Measurements from ENCODE around the gene LGI2. TPM values are rescaled to one million over a fixed set of nuclear protein-coding genes. Genes with fewer than 3 reads are reported as not detected.

The LGI2 gene
- total RNA-seq, 6 experiments from 2014 or later = not detected

Other genes with a start within 250 kb of the LGI2 start
- gene SOD3, start 235.4 kb downstream of the LGI2 start, total RNA-seq (2021; fragmentation: NEBNext Ultra II Directional; extraction: Animal tissue kit (Norgen Biotek cat#: 25700)) = 10 to 100 TPM; 13.9 to 18.5 (median 16.9) TPM
- 10 to 100 TPM; 10.9 to 13.5 (median 12.9) TPM for gene CCDC149, start 117.9 kb downstream of the LGI2 start, total RNA-seq (2021; fragmentation: NEBNext Ultra II Directional; extraction: Animal tissue kit (Norgen Biotek cat#: 25700))
- gene SEPSECS, start 129.5 kb upstream of the LGI2 start, total RNA-seq (2021; fragmentation: NEBNext Ultra II Directional; extraction: Animal tissue kit (Norgen Biotek cat#: 25700)) = 1 to 10 TPM; 4.5 to 6.2 (median 5.4) TPM
- 10 to 100 TPM; 28.3 to 33.8 (median 30.5) TPM for gene PI4K2B, start 203.1 kb upstream of the LGI2 start, total RNA-seq (2021; fragmentation: NEBNext Ultra II Directional; extraction: Animal tissue kit (Norgen Biotek cat#: 25700))